Spleen (tissue), 11 donors: ENCODE measurements around the gene USP49. TPM values are rescaled to one million over a fixed set of nuclear protein-coding genes. Genes with fewer than 3 reads are reported as not detected.

Experiments used
- DNase-seq: peaks from one replicate; pipeline ENCODE4 v3.0.0-alpha.2; 2020
- H3K27ac ChIP-seq, 8 donors: fragments of 200-600 bp; sonication (generic) in 7 of 8; 1 replicate in 4 of 8; 2 replicates in 4 of 8; pipeline versions ENCODE4 v1.5.0 to v1.8.0; 2016 to 2021; ENCODE audit warnings: inconsistent platforms in 4 of 8, mild to moderate bottlenecking in 4 of 8, moderate library complexity in 1 of 8
- H3K27me3 ChIP-seq, 7 donors: fragments of 200-600 bp; sonication (generic) in 6 of 7; replicated peaks in 1 of 7; 1 replicate in 4 of 7; 2 replicates in 3 of 7; pipeline versions ENCODE4 v1.5.0 to v1.8.0; 2016 to 2021; ENCODE audit warnings: inconsistent platforms in 3 of 7, mild to moderate bottlenecking in 1 of 7
- H3K36me3 ChIP-seq, 6 donors: fragments of 200-600 bp; sonication (generic) in 5 of 6; 1 replicate in 4 of 6; 2 replicates in 2 of 6; pipeline versions ENCODE4 v1.5.0 to v1.8.0; 2016 to 2021; ENCODE audit warnings: inconsistent platforms in 2 of 6
- H3K4me1 ChIP-seq, 6 donors: fragments of 200-600 bp; sonication (generic) in 5 of 6; 1 replicate in 3 of 6; 2 replicates in 3 of 6; pipeline versions ENCODE4 v1.5.0 to v1.8.0; 2016 to 2021; ENCODE audit warnings: inconsistent platforms in 3 of 6
- H3K4me3 ChIP-seq, 8 donors: fragments of 200-600 bp; sonication (generic) in 7 of 8; 1 replicate in 4 of 8; 2 replicates in 4 of 8; pipeline versions ENCODE4 v1.5.0 to v1.8.0; 2016 to 2021; ENCODE audit warnings: inconsistent platforms in 4 of 8, mild to moderate bottlenecking in 4 of 8, moderate library complexity in 2 of 8
- H3K9me3 ChIP-seq, 8 donors: fragments of 200-600 bp; sonication (generic) in 7 of 8; 1 replicate in 4 of 8; 2 replicates in 4 of 8; pipeline versions ENCODE4 v1.5.0 to v1.8.0; 2016 to 2021; ENCODE audit warnings: inconsistent platforms in 4 of 8
- CTCF ChIP-seq, 11 experiments: fragments of 200-600 bp in 7 of 11; fragments of 450-650 bp in 4 of 11; sonication (generic) in 4 of 11; IDR thresholded peaks in 8 of 11; conservative IDR thresholded peaks in 3 of 11; 1 replicate in 7 of 11; 2 replicates in 4 of 11; pipeline versions ENCODE4 v1.4.0 to v1.8.0; 2016 to 2021; ENCODE audit warnings: antibody characterized with exemption in 11 of 11, inconsistent platforms in 4 of 11, mild to moderate bottlenecking in 1 of 11
- POLR2A ChIP-seq, 3 donors: fragments of 450-650 bp; IDR thresholded peaks; one replicate each; pipeline ENCODE4 v1.5.1; 2017; ENCODE audit warnings: antibody characterized with exemption in 3 of 3, mild to moderate bottlenecking in 1 of 3
- POLR2AphosphoS5 ChIP-seq, 3 donors: sonication (generic); formaldehyde crosslinking; IDR thresholded peaks; one replicate each; pipeline ENCODE4 v1.5.1; 2017; ENCODE audit warnings: antibody characterized with exemption in 3 of 3
- WGBS, 5 donors: extraction: QIAGEN DNeasy Blood & Tissue Kit in 3 of 5; methylation state at CpG; one replicate each; pipeline versions ENCODE4 v1.1.5 to v1.1.7; 2013 to 2018; 5-methylcytosine and 5-hydroxymethylcytosine counted together
- intact Hi-C: fragments of 100-400 bp; cut with DNase I; formaldehyde crosslinking; loops from one replicate; pipeline ENCODE4 v1.15.0; 2023; ENCODE audit warnings: low total_unique reads
- polyA plus RNA-seq, 3 donors: library from polyadenylated mRNA; stranded (reverse); fragments of 200-250 nt; gene quantifications; one replicate each; pipeline ENCODE4 v1.2.1, GENCODE V29; 2013
- total RNA-seq, 7 donors: library from RNA; depleted of rRNA in 3 of 7; stranded (reverse); fragments of >200 nt in 3 of 7; fragmentation: NEBNext Ultra II Directional in 4 of 7; extraction: Animal tissue kit (Norgen Biotek cat#: 25700) in 4 of 7; gene quantifications; one replicate each; pipeline versions ENCODE4 v1.1.0 to v1.2.1, GENCODE V29; 2016 to 2021
- donor health status: healthy with polysubstance abuse.
- donor health status: DM: no; HTN: no; CAD: no; lungs with moderate emphysema.
- donor health status: DM: no; HTN: no; CAD: no.
- donor health status: Bipolar disorder and iron deficiency.
- donor health status: healthy.
- donor health status: DM: no; HTN: no; CAD: no.
- donor health status: DM: yes; HTN: yes; CAD: no.

Gene USP49
- total and polyA plus RNA-seq, 10 donors, result 0.35 to 6.8 (median 4.2) TPM

DNA sequence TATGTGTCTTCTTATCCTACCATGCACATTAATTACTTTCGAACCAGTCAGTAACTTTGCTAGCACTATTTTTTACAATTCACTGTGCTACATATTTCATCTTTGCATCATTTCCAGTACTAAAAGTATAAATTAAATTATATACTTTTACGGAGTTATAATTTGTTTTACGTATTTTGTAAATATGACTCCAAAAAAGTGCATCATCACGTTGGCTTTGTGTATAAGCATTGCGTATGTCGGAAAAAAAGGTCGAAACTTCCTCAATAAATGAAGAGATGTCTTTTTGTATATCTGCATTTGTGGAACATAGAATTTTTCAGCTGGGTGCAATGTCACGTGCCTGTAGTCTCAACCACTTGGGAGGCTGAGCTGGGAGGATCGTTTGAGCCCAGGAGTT is 52.0 kb downstream of the USP49 start:
- intact Hi-C loops, result no loop called here
- H3K36me3 ChIP-seq, result no peaks in the 10 kb centered on the region
- no peak overlapping the region for H3K4me3 ChIP-seq
- H3K27me3 ChIP-seq, result no peaks in the 10 kb centered on the region
- 90 to 95% (median 91%) methylated on average over 9 of the region's 9 CpGs for WGBS, 5 donors
- peaks cover 0 to 16% (median 3%) of the 10 kb centered on the region in 6 donors for H3K4me1 ChIP-seq
- no peak overlapping the region for H3K27ac ChIP-seq
- no peak for DNase-seq
- H3K9me3 ChIP-seq, result no peaks in the 10 kb centered on the region
- no peak for TF ChIP-seq POLR2AphosphoS5 (IDR thresholded peaks at IDR 0.05)

DNA sequence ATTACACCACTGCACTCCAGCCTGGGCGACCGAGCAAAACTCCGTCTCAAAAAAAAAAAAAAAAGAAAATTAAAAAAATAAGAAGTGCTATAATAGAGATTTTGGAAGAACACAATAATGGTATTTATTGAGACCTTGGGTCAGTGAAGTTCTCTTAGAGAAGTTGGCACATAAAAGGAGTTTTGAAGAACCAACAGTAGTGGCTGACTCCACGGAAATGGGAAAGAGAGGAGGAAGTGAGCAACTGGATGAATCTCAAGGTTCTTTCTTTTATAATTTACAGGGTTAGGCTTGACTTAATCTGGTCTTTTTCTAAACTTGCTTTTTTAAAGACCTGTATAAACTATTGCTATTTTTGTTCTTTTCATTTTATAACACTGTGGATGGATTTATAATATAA is 54.8 kb downstream of the USP49 start:
- WGBS, 5 donors, result 79 to 91% (median 80%) methylated on average over 4 of the region's 4 CpGs
- intact Hi-C loops, result no loop called here
- no peak for TF ChIP-seq POLR2AphosphoS5 (IDR thresholded peaks at IDR 0.05)
- no peak for TF ChIP-seq CTCF (IDR thresholded peaks at IDR 0.05 in 8 of 11, conservative IDR thresholded peaks at IDR 0.05 in 3 of 11)
- no peak for TF ChIP-seq POLR2A (IDR thresholded peaks at IDR 0.05)

DNA sequence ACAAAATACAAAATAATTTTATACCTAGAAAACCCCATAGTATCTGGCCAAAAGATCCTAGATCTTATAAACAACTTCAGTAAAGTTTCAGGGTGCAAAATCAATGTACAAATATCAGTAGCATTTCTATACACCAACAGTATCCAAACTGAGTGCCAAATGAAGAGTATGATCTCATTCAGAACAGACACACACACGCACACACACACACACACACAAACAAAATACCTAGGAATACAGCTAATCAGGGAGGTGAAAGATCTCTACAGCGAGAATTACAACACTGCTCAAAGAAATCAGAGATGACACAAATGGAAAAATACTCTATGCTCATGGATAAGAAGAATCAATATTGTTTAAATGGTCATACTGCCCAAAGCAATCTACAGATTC is 58.5 kb downstream of the USP49 start:
- H3K9me3 ChIP-seq, result no peaks in the 10 kb centered on the region
- H3K4me1 ChIP-seq, result no peaks in the 10 kb centered on the region
- TF ChIP-seq CTCF (IDR thresholded peaks at IDR 0.05 in 8 of 11, conservative IDR thresholded peaks at IDR 0.05 in 3 of 11), result no peak
- TF ChIP-seq POLR2AphosphoS5 (IDR thresholded peaks at IDR 0.05), result no peak
- TF ChIP-seq POLR2A (IDR thresholded peaks at IDR 0.05), result no peak
- H3K27ac ChIP-seq, result no peak overlapping the region
- 91 to 95% (median 94%) methylated on average over 2 of the region's 2 CpGs for WGBS, 5 donors
- no peaks in the 10 kb centered on the region for H3K27me3 ChIP-seq
- no peak overlapping the region for H3K4me3 ChIP-seq
- intact Hi-C loops, result no loop called here
- H3K36me3 ChIP-seq, result no peaks in the 10 kb centered on the region
- no peak for DNase-seq

More for the DNA sequence above, 54.8 kb downstream of the USP49 start:
- no peaks in the 10 kb centered on the region for H3K27me3 ChIP-seq
- H3K9me3 ChIP-seq, result no peaks in the 10 kb centered on the region
- no peak overlapping the region for H3K27ac ChIP-seq
- no peak for DNase-seq
- H3K4me3 ChIP-seq, result no peak overlapping the region
- H3K4me1 ChIP-seq, result no peaks in the 10 kb centered on the region
- H3K36me3 ChIP-seq, result no peaks in the 10 kb centered on the region

- no peaks in the 10 kb centered on the region for H3K27me3 ChIP-seq
- H3K36me3 ChIP-seq, result no peaks in the 10 kb centered on the region
- WGBS, 5 donors, result 77 to 90% (median 87%) methylated on average over 5 of the region's 5 CpGs
- H3K9me3 ChIP-seq, result no peaks in the 10 kb centered on the region
- intact Hi-C loops, result no loop called here
- no peaks in the 10 kb centered on the region for H3K4me1 ChIP-seq
- no peak overlapping the region for H3K27ac ChIP-seq
- TF ChIP-seq POLR2AphosphoS5 (IDR thresholded peaks at IDR 0.05) (no peak), CTCF (IDR thresholded peaks at IDR 0.05 in 8 of 11, conservative IDR thresholded peaks at IDR 0.05 in 3 of 11) (no peak), POLR2A (IDR thresholded peaks at IDR 0.05) (no peak)
- no peak for DNase-seq
- no peak overlapping the region for H3K4me3 ChIP-seq
These were observed 59.0 kb downstream of the USP49 start for GRCh38 chr6:41836022-41836659.
